ENCODE data around the gene COL4A2. TPM values are rescaled to one million over a fixed set of nuclear protein-coding genes. Genes with fewer than 3 reads are reported as not detected.
A peak's percentile ranks its signal among the peaks of the same experiment; 100 is the strongest.

Gene COL4A2
- total RNA-seq, 1 donor from 2014 or later = not detected

DNA sequence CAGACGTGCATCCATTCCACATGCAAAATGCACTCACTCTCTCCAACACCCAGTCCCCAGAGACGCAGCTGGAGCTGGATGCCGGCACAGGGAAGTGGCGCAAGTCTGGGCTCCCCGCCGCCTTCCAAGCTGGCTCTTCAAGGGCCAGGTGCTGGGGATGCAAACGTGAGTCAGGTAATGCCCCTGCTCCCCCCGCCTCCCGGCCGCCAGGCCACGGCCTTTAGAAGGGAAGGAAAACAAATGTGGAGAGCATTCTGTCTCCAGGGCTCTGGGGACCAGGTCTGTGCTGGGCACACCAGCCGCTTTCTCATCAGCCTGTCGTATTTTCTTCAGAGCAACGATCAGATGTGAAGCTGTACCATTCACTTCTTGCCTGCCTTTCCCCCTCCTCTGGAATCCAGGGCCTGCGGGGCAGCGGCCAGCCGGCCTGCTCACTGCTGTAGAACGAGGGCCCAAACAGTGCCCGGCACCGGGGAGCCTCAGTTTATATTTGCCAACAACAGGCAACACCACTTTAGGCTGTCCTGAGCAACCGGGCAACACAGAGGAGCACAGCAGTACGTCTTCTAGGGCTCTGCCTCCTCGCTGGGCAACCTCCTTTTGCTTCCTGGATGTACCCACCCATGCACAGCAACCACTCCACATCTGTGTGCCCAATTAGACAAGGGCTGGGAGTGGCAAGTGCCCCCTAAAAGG lies 250.7 kb downstream of the COL4A2 start:
- H3K9me3 Mint-ChIP-seq = no peaks in the 10 kb centered on the region
- peaks cover 13% of the 10 kb centered on the region for H3K4me1 Mint-ChIP-seq (ENCODE audit: low read depth)
- DNase-seq (ENCODE audit: low spot score) = no peak
- H3K27me3 Mint-ChIP-seq (ENCODE audit: low read depth) = peaks cover 22% of the 10 kb centered on the region
- intact Hi-C loops (cut with micrococcal nuclease) = no loop called here
- H3K27ac Mint-ChIP-seq = no peak overlapping the region
- H3K36me3 Mint-ChIP-seq (ENCODE audit: low read depth) = peaks cover 4% of the 10 kb centered on the region
- H3K4me3 Mint-ChIP-seq (ENCODE audit: low read depth) = no peak overlapping the region

DNA sequence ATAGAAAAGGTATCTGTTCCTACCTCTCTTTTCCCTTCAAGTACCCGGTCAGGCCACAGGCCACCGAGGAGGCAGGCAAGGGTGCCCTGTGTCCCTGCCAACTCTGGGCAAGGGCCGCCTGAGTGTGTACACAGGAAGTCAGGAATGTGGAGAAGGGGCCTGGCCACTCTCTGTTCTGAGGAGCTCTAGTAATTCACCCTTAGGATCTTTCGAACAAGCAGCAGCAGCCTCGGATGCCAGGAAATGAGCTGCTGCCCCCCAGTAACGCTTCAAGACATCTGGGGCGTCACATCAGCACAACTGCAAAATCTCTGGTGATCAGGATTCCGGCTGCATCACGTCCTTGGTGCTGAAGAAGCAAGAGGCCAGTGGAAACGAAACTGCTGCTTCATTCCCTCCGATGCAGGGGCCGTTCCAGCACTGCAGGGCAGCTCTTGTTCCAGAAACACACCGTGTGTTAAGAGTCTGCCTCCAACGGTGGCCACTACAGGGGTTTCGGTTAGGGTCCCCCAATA lies 252.4 kb downstream of the COL4A2 start:
- peaks cover 32% of the 10 kb centered on the region for H3K27me3 Mint-ChIP-seq (ENCODE audit: low read depth)
- H3K36me3 Mint-ChIP-seq (ENCODE audit: low read depth) = peaks cover 4% of the 10 kb centered on the region
- H3K27ac Mint-ChIP-seq = no peak overlapping the region
- H3K4me3 Mint-ChIP-seq (ENCODE audit: low read depth) = no peak overlapping the region
- peaks cover 14% of the 10 kb centered on the region for H3K4me1 Mint-ChIP-seq (ENCODE audit: low read depth)
- no peak for DNase-seq (ENCODE audit: low spot score)
- intact Hi-C loops (cut with micrococcal nuclease) = no loop called here
- H3K9me3 Mint-ChIP-seq = no peaks in the 10 kb centered on the region

DNA sequence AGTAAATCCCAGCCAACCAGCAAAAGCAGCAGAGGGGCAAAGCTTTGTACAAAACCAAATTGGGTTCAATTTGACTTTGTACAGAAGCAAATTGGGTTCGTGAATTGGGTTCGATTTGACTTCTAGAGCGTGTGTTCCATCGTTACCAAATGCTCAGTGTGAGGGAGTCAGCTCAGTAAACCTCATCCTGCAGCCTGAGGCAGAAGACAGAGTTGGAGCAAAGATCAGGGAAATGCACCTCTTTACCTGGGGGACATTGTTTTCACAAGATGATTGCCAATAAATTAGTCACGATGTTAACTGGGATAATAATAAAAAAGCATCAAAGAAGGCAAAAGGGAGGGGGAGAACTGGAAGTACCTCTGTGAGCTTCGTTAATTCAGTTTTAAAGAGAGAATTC lies 252.9 kb downstream of the COL4A2 start:
- H3K27ac Mint-ChIP-seq = no peak overlapping the region
- H3K4me3 Mint-ChIP-seq (ENCODE audit: low read depth) = peak overlapping the region; percentile 61
- no peaks in the 10 kb centered on the region for H3K9me3 Mint-ChIP-seq
- intact Hi-C loops (cut with micrococcal nuclease) = loop anchor here (2.0 to 5.0 kb wide), 2 partner anchors 55 to 138 kb away; partner anchors contain the start of gene NAXD
- H3K27me3 Mint-ChIP-seq (ENCODE audit: low read depth) = peaks cover 37% of the 10 kb centered on the region
- DNase-seq (ENCODE audit: low spot score) = no peak
- peaks cover 14% of the 10 kb centered on the region for H3K4me1 Mint-ChIP-seq (ENCODE audit: low read depth)
- peaks cover 4% of the 10 kb centered on the region for H3K36me3 Mint-ChIP-seq (ENCODE audit: low read depth)

DNA sequence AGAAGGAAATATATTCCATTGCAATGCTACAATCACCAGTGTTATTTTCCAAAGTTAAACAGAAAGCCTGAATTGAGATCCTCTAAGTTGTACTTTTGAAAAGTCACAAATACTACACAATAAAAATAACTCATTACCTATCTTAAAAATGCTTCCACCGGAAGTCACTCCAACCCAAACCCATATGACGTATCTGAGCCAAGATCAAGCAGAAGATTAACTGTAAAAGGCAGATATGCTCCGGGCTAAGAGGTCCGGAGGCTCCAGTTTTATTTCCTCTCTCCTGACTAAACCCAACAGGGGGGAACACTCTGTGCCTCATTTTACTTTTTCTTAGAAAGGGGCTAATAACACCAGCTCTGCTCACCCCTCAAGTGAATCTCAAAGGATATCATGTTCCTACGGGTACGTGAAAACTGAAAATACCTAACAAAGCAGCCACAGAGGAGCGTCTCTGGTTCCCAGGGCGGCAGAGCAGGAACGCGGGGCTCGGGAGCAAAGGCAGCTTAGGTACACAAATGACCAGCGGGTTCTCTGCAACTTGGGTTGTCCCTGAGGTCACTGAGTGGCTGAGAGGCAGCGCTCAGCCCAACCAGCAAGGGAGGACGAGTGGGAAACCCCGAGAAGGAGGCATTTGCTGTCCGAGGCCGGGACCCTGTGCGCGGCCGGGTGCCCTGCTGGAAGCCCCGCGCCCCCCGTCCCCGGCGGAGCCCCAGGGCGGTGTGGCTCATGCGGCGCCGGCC lies 253.7 kb downstream of the COL4A2 start:
- Mint-ChIP-seq H3K4me3 (ENCODE audit: low read depth) (peak overlapping the region; percentile 84), H3K36me3 (ENCODE audit: low read depth) (peaks cover 4% of the 10 kb centered on the region), H3K27me3 (ENCODE audit: low read depth) (peaks cover 41% of the 10 kb centered on the region), H3K27ac (peak overlapping the region; percentile 59), H3K4me1 (ENCODE audit: low read depth) (peaks cover 14% of the 10 kb centered on the region), H3K9me3 (no peaks in the 10 kb centered on the region)
- DNase-seq (ENCODE audit: low spot score) = no peak
- intact Hi-C loops (cut with micrococcal nuclease) = loop anchor here (2.0 to 5.0 kb wide), 2 partner anchors 54 to 138 kb away; partner anchors contain the start of gene NAXD

DNA sequence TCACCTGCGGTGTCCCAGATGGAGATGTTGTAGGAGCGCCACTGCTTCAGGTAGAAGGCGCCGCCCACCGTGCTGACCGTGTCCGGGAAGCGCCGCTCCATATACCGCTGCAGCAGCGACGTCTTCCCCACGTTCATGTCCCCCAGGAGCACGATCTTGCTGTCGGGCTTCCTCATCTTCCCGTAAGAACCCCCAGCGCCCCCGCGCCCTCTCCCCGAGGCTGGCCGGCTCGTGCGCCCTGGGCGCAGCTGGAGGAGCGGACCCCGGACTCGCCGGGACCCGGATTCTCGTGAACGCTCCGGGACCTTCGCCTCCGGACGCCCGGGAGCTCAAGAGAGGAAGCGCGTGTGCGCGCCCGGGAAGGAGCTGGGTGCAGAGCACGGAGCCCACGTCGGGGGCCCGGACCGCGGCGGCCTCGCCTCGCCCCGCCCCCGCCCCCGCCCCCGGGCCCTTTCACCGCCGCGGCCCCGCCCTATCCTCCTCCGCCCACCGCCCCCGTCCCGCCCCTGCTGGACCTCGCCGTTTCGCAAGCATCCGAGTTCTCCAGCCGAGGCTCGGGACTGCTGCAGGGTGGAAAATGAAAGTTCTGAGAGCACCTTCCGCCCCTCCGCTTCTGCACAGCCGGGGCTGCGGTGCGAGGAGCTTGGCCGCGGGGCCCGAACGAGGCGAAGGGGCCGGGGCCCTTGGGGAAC lies 254.4 kb downstream of the COL4A2 start, which contains the start of gene RAB20:
RAB20 (minus strand) TSS at position 379 of the 692 bp plus-strand sequence; CDS start at position 176, 203 bp downstream.
- Mint-ChIP-seq H3K4me3 (ENCODE audit: low read depth) (peak within 1 kb of the TSS; percentile 87), H3K9me3 (no peaks in the 10 kb centered on the region), H3K36me3 (ENCODE audit: low read depth) (peaks cover 4% of the 10 kb centered on the region), H3K27ac (peak within 1 kb of the TSS; percentile 74), H3K27me3 (ENCODE audit: low read depth) (peaks cover 40% of the 10 kb centered on the region), H3K4me1 (ENCODE audit: low read depth) (peaks cover 14% of the 10 kb centered on the region)
- DNase-seq (ENCODE audit: low spot score) = peak; percentile 60
- intact Hi-C loops (cut with micrococcal nuclease) = loop anchor here (2.0 to 5.0 kb wide), 2 partner anchors 53 to 139 kb away; partner anchors contain the start of gene NAXD

DNA sequence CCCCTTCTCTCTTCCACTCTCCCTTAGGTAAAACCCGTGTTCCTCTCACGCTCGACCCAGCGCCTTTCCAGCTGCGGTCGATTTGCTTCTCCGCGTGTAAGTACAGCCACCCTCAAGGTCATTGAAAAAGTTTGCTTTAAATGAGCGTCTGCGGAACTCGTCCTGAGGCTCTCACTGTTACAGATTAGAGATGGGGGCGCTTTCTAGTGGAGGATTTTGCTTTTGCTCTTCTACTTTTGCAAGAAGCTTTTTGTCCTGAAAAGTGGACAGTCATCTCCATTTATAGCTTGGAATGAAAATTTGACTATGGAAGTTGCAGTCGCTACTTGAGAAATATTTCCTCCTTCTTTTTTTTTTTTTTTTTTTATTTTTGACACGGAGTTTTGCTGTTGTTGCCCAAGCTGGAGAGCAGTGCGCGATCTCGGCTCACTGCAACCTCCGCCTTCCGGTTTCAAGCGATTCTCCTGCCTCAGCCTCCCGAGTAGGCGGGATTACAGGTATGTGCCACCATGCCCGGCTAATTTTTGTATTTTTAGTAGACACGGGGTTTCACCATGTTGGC lies 255.0 kb downstream of the COL4A2 start:
- intact Hi-C loops (cut with micrococcal nuclease) = loop anchor here (5.0 kb wide), 1 partner anchor 140 kb away; no protein-coding TSS in a partner anchor
- Mint-ChIP-seq H3K27me3 (ENCODE audit: low read depth) (peaks cover 40% of the 10 kb centered on the region), H3K36me3 (ENCODE audit: low read depth) (peaks cover under 1% of the 10 kb centered on the region), H3K27ac (peak overlapping the region; percentile 74), H3K9me3 (no peaks in the 10 kb centered on the region), H3K4me1 (ENCODE audit: low read depth) (peaks cover 12% of the 10 kb centered on the region), H3K4me3 (ENCODE audit: low read depth) (peak overlapping the region; percentile 87)
- no peak for DNase-seq (ENCODE audit: low spot score)

Other genes with a start within 250 kb of the COL4A2 start
- not detected in 2 replicates for gene COL4A1, start 127 bp upstream of the COL4A2 start, total RNA-seq

Measured in activated T-helper 2 cell treated with anti-CD3 and anti-CD28 coated beads, Interferon-gamma antibody, Interleukin-2, Interleukin-4, amounts not matched to agents 10 μg/mL and 5 μg/mL and 100 μg/mL, durations not matched to agents 14 hours and 24 hours and 36 hours (primary cell).